WTC11 (cell line): ENCODE measurements around the gene GRIPAP1.

Experiments
- CREB1 ChIP-seq: sonication (generic); formaldehyde crosslinking; IDR thresholded peaks from 2 replicates; pipeline ENCODE4 v1.8.0; 2023; ENCODE audit warnings: mild to moderate bottlenecking, missing genetic modification reagents
- E2F4 ChIP-seq: sonication (generic); formaldehyde crosslinking; IDR thresholded peaks from 2 replicates; pipeline ENCODE4 v1.8.1; 2022; ENCODE audit warnings: low read depth, mild to moderate bottlenecking, moderate library complexity, missing genetic modification reagents, borderline replicate concordance
- GRHL2 ChIP-seq: fragments of 250-450 bp; sonication (Bioruptor Pico); IDR thresholded peaks from 2 replicates; pipeline ENCODE4 v1.8.0; 2022; ENCODE audit warnings: mild to moderate bottlenecking, moderate library complexity; ENCODE audit not compliant: insufficient replicate concordance, severe bottlenecking
- NR3C1 ChIP-seq: sonication (generic); formaldehyde crosslinking; conservative IDR thresholded peaks from 2 replicates; pipeline ENCODE4 v1.8.1; 2023; ENCODE audit warnings: low read depth, mild to moderate bottlenecking, missing genetic modification reagents
- TEAD1 ChIP-seq: sonication (generic); formaldehyde crosslinking; IDR thresholded peaks from 2 replicates; pipeline ENCODE4 v1.8.0; 2022; ENCODE audit warnings: mild to moderate bottlenecking, missing genetic modification reagents
- TEAD4 ChIP-seq: sonication (generic); formaldehyde crosslinking; IDR thresholded peaks from 2 replicates; pipeline ENCODE4 v1.8.0; 2022; ENCODE audit warnings: mild to moderate bottlenecking, missing genetic modification reagents
- TF ChIP-seq, protein P1 (sequence below): fragments of 200-600 bp; IDR thresholded peaks from 2 replicates; pipeline ENCODE4 v1.8.0; 2022; ENCODE audit warnings: antibody characterized with exemption

- TF ChIP-seq GRHL2 (CRISPR knock-in tag), result no peak
- TF ChIP-seq, protein P1, sequence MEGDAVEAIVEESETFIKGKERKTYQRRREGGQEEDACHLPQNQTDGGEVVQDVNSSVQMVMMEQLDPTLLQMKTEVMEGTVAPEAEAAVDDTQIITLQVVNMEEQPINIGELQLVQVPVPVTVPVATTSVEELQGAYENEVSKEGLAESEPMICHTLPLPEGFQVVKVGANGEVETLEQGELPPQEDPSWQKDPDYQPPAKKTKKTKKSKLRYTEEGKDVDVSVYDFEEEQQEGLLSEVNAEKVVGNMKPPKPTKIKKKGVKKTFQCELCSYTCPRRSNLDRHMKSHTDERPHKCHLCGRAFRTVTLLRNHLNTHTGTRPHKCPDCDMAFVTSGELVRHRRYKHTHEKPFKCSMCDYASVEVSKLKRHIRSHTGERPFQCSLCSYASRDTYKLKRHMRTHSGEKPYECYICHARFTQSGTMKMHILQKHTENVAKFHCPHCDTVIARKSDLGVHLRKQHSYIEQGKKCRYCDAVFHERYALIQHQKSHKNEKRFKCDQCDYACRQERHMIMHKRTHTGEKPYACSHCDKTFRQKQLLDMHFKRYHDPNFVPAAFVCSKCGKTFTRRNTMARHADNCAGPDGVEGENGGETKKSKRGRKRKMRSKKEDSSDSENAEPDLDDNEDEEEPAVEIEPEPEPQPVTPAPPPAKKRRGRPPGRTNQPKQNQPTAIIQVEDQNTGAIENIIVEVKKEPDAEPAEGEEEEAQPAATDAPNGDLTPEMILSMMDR, result no peak
- TF ChIP-seq TEAD1 (CRISPR knock-in tag), result no peak
- TF ChIP-seq CREB1, result no peak
- no peak for TF ChIP-seq NR3C1 (CRISPR knock-in tag)
- TF ChIP-seq TEAD4 (CRISPR knock-in tag), result no peak
- TF ChIP-seq E2F4 (CRISPR knock-in tag), result no peak
Observed at GRCh38 chrX:48927736-48928382, 74.2 kb downstream of the GRIPAP1 start.
